ENCODE results near the gene PKDCC. TPM values are rescaled to one million over a fixed set of nuclear protein-coding genes. Genes with fewer than 3 reads are reported as not detected.

PKDCC gene
- total and polyA plus RNA-seq, 2 of the 8 experiments (the other 6 are each of a cell fraction or from before 2014, with no cell fraction given) = 49.9 to 80.1 TPM

GRCh38 chr2:42045352-42045751, 2.5 kb upstream of the PKDCC start:
- Histone ChIP-seq H3K4me1 (replicated peaks in 1 of 4; ENCODE audit: control insufficient read depth in 3 of 4, insufficient read depth in 4 of 4, low read length in 3 of 4) (peaks cover 14 to 36% (median 25%) of the 10 kb centered on the region in 4 experiments), H2AK5ac (ENCODE audit: low read depth, low read length) (no peak overlapping the region), H3K27me3 (replicated peaks in 1 of 4; ENCODE audit: control insufficient read depth in 3 of 4, extremely low read depth in 1 of 4, insufficient read depth in 3 of 4, low read length in 3 of 4) (peaks cover 0 to 12% (median 10%) of the 10 kb centered on the region in 4 experiments; a peak in 5 of 7 replicates), H2BK20ac (ENCODE audit: low read length) (no peak overlapping the region), H4K91ac (replicated peaks; ENCODE audit: insufficient read length, low read length) (peak overlapping the region; percentile 70), H3K23ac (ENCODE audit: insufficient read length) (no peak overlapping the region), H3K9ac (replicated peaks in 1 of 4; ENCODE audit: extremely low read depth in 1 of 4, low read depth in 3 of 4, low read length in 3 of 4) (no peak overlapping the region), H3K56ac (replicated peaks; ENCODE audit: insufficient read length, low read depth, low read length) (no peak overlapping the region), H2BK15ac (ENCODE audit: low read length) (no peak overlapping the region), H4K5ac (ENCODE audit: insufficient read length, low read depth, low read length) (no peak overlapping the region), H3K14ac (ENCODE audit: insufficient read length) (no peak overlapping the region), H3K4ac (replicated peaks; ENCODE audit: insufficient read length, low read depth, low read length) (no peak overlapping the region), H3K4me3 (ENCODE audit: extremely low read depth in 1 of 4, insufficient read depth in 2 of 4, low read depth in 3 of 4, low read length in 4 of 4) (peak overlapping the region in 1 of 4 experiments; percentile 78; a peak in 1 of 8 replicates), H3K27ac (ENCODE audit: low read depth, low read length) (no peak overlapping the region), H2BK5ac (ENCODE audit: low read depth, low read length) (0 out of 2 replicates have a peak overlapping the region, but pooled peaks have one; percentile 95), H4K20me1 (replicated peaks in 1 of 2; ENCODE audit: control insufficient read depth in 1 of 2, insufficient read depth in 2 of 2, low read length in 2 of 2) (peaks cover 0 to 4% of the 10 kb centered on the region in 2 experiments), H3K23me2 (ENCODE audit: low read depth, low read length) (peaks cover 26% of the 10 kb centered on the region), H3K36me3 (ENCODE audit: control insufficient read depth in 2 of 4, insufficient read depth in 4 of 4, low read length in 3 of 4) (peaks cover 0 to 11% (median 0%) of the 10 kb centered on the region in 4 experiments; a peak in 2 of 8 replicates), H2AFZ (ENCODE audit: low read length) (no peak overlapping the region), H2BK120ac (replicated peaks; ENCODE audit: low read depth, low read length) (no peak overlapping the region), H4K8ac (ENCODE audit: extremely low read depth, insufficient read depth, low read length) (no peak overlapping the region), H3K18ac (ENCODE audit: extremely low read depth, low read length) (no peak overlapping the region), H3K79me2 (ENCODE audit: control insufficient read depth in 1 of 2, insufficient read depth in 2 of 2, low read length in 2 of 2) (peaks cover 4 to 19% of the 10 kb centered on the region in 2 experiments; a peak in 3 of 4 replicates), H3K79me1 (ENCODE audit: low read depth, low read length) (peaks cover 8% of the 10 kb centered on the region; the same call in 1 of the 2 replicates), H3K9me3 (ENCODE audit: insufficient read depth in 2 of 2, low read depth in 1 of 2, low read length in 1 of 2) (no peaks in the 10 kb centered on the region), H3K4me2 (ENCODE audit: insufficient read depth in 1 of 2, low read depth in 2 of 2, low read length in 2 of 2) (peak overlapping the region in 1 of 2 experiments; percentile 84; a peak in 2 of 4 replicates), H2BK12ac (ENCODE audit: low read depth, low read length) (no peak overlapping the region)
- no peak for FAIRE-seq
- WGBS, 2 experiments (ENCODE audit: extremely low coverage in 1 of 2, insufficient coverage in 1 of 2, insufficient read length in 1 of 2, insufficient replicate concordance in 2 of 2, low coverage in 1 of 2, low lambda C conversion rate in 2 of 2, missing lambda C conversion rate in 1 of 2) = 87% methylated on average over 3 of the region's 3 CpGs; no CpG with 5 or more reads in 1 of the 2 experiments
- DNase-seq (ENCODE audit: low read depth in 1 of 2, low spot score in 2 of 2) = no peak
- CTCF ChIA-PET (ENCODE audit: partially characterized antibody) = interaction anchor here (0.8 to 12.6 kb wide), 17 partner anchors 9 to 194 kb away, joined by 3 to 177 read pairs (median 5); no protein-coding TSS in a partner anchor
- POLR2A ChIA-PET (ENCODE audit: partially characterized antibody) = interaction anchor here (0.8 to 6.0 kb wide), 8 partner anchors 12 to 174 kb away, joined by 3 to 46 read pairs (median 9); no protein-coding TSS in a partner anchor
- no peak for TF ChIP-seq GABPA (IDR thresholded peaks at IDR 0.05; ENCODE audit: borderline replicate concordance, insufficient read depth, low read length)
- TF ChIP-seq PHF8 (conservative IDR thresholded peaks at IDR 0.05; ENCODE audit: low read depth, low read length) = no peak
- no peak for TF ChIP-seq POU5F1 (IDR thresholded peaks at IDR 0.05; ENCODE audit: low read depth, low read length)
- TF ChIP-seq ATF2 (IDR thresholded peaks at IDR 0.05; ENCODE audit: low read length) = no peak
- TF ChIP-seq KDM1A (IDR thresholded peaks at IDR 0.05; ENCODE audit: borderline replicate concordance, low read length) = no peak
- TF ChIP-seq HDAC6 (IDR thresholded peaks at IDR 0.05; ENCODE audit: low read depth, low read length) = no peak
- no peak for TF ChIP-seq SAP30 (IDR thresholded peaks at IDR 0.05; ENCODE audit: insufficient read depth, insufficient replicate concordance, low read length)
- TF ChIP-seq CTCF (IDR thresholded peaks at IDR 0.05; ENCODE audit: control extremely low read depth in 1 of 3, insufficient read depth in 1 of 3, low read depth in 1 of 3, low read length in 3 of 3) = no peak
